NCI-H748 (cell line): ENCODE data around the gene FMN1.

ENCODE experiments used
- DNase-seq: peaks from one replicate; lab custom pipeline; 2025; ENCODE audit not compliant: unreplicated experiment; lab: John Stamatoyannopoulos, UW

The FMN1 gene

GRCh38 chr15:33194704-33195670 lies at the start of gene FMN1:
Gene FMN1 (minus strand): TSS chr15:33194714. CDS start chr15:33154914, 39,800 bp downstream.
- DNase-seq, result peak; percentile 91

GRCh38 chr15:33243869-33244268 lies 49.4 kb upstream of the FMN1 start:
- no peak for DNase-seq

- no peak for DNase-seq
Measured at GRCh38 chr15:33243393-33243792, 48.9 kb upstream of the FMN1 start.

GRCh38 chr15:33242669-33243191 lies 48.2 kb upstream of the FMN1 start:
- peak; percentile 12 for DNase-seq

- peak; percentile 9 for DNase-seq
Measured at GRCh38 chr15:33242165-33242564, 47.7 kb upstream of the FMN1 start.

GRCh38 chr15:33236841-33237509 lies 42.5 kb upstream of the FMN1 start:
- no peak for DNase-seq

- DNase-seq, result peak; percentile 53
Measured at GRCh38 chr15:33234020-33234461, 39.5 kb upstream of the FMN1 start.

- DNase-seq, result peak; percentile 82
Measured at GRCh38 chr15:33226559-33227181, 32.2 kb upstream of the FMN1 start.

- DNase-seq, result peak; percentile 77
Measured at GRCh38 chr15:33218071-33218491, 23.6 kb upstream of the FMN1 start.

- peak; percentile 39 for DNase-seq
Measured at GRCh38 chr15:33215941-33216872, 21.7 kb upstream of the FMN1 start.

GRCh38 chr15:33211176-33211808 lies 16.8 kb upstream of the FMN1 start:
- peak; percentile 77 for DNase-seq

GRCh38 chr15:33209575-33210481 lies 15.3 kb upstream of the FMN1 start:
- no peak for DNase-seq

GRCh38 chr15:33207646-33208045 lies 13.1 kb upstream of the FMN1 start:
- no peak for DNase-seq

- DNase-seq, result no peak
Measured at GRCh38 chr15:33206366-33206765, 11.9 kb upstream of the FMN1 start.

GRCh38 chr15:33204926-33205325 lies 10.4 kb upstream of the FMN1 start:
- DNase-seq, result no peak

GRCh38 chr15:33204087-33204486 lies 9.6 kb upstream of the FMN1 start:
- no peak for DNase-seq

GRCh38 chr15:33201491-33202231 lies 7.1 kb upstream of the FMN1 start:
- DNase-seq, result peak; percentile 82

- no peak for DNase-seq
Measured at GRCh38 chr15:33200903-33201302, 6.4 kb upstream of the FMN1 start.
